WTC11 (cell line): Measurements from ENCODE around the gene TSPAN18.

Experiments
- ATF3 ChIP-seq: sonication (generic); formaldehyde crosslinking; conservative IDR thresholded peaks from 2 replicates; pipeline ENCODE4 v1.8.1; 2022; ENCODE audit warnings: mild to moderate bottlenecking, missing genetic modification reagents
- CREB1 ChIP-seq: sonication (generic); formaldehyde crosslinking; IDR thresholded peaks from 2 replicates; pipeline ENCODE4 v1.8.0; 2023; ENCODE audit warnings: mild to moderate bottlenecking, missing genetic modification reagents
- ERG ChIP-seq: fragments of 250-450 bp; sonication (Bioruptor Pico); IDR thresholded peaks from 2 replicates; pipeline ENCODE4 v1.8.0; 2021; ENCODE audit warnings: mild to moderate bottlenecking
- NR2C2 ChIP-seq: sonication (generic); formaldehyde crosslinking; IDR thresholded peaks from 2 replicates; pipeline ENCODE4 v1.8.0; 2022; ENCODE audit warnings: mild to moderate bottlenecking, missing genetic modification reagents
- SMAD4 ChIP-seq: sonication (generic); formaldehyde crosslinking; IDR thresholded peaks from 2 replicates; pipeline ENCODE4 v1.8.0; 2022; ENCODE audit warnings: mild to moderate bottlenecking, missing genetic modification reagents
- TF ChIP-seq, protein P1 (sequence below): fragments of 200-600 bp; IDR thresholded peaks from 2 replicates; pipeline ENCODE4 v1.8.0; 2022; ENCODE audit warnings: antibody characterized with exemption
- TF ChIP-seq, protein P2 (sequence below): sonication (generic); formaldehyde crosslinking; IDR thresholded peaks from 2 replicates; pipeline ENCODE4 v1.8.1; 2022; ENCODE audit warnings: low read depth, missing genetic modification reagents, borderline replicate concordance

DNA sequence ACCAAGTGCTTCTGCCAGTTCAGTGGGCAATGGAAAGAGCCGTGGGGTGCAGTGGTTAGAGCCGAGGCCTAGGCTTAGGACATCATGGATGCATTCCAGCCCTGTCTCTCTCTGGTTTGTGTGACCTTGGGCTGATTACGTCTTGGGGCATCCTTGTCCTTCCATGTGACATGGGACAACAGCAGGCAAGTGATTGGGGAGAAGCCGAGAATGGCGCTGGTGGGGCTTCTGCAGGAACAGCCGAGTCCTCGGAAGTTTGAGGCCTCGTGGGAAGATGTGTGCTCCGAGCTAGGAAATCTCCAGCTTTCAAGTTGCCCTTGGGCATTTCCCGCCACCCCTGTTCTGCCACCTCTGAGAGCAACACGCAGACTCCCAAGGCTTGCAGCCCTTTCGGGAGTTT lies 16.6 kb downstream of the TSPAN18 start:
- TF ChIP-seq, protein P1, sequence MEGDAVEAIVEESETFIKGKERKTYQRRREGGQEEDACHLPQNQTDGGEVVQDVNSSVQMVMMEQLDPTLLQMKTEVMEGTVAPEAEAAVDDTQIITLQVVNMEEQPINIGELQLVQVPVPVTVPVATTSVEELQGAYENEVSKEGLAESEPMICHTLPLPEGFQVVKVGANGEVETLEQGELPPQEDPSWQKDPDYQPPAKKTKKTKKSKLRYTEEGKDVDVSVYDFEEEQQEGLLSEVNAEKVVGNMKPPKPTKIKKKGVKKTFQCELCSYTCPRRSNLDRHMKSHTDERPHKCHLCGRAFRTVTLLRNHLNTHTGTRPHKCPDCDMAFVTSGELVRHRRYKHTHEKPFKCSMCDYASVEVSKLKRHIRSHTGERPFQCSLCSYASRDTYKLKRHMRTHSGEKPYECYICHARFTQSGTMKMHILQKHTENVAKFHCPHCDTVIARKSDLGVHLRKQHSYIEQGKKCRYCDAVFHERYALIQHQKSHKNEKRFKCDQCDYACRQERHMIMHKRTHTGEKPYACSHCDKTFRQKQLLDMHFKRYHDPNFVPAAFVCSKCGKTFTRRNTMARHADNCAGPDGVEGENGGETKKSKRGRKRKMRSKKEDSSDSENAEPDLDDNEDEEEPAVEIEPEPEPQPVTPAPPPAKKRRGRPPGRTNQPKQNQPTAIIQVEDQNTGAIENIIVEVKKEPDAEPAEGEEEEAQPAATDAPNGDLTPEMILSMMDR = no peak
- no peak for TF ChIP-seq NR2C2 (CRISPR knock-in tag)
- no peak for TF ChIP-seq ATF3 (CRISPR knock-in tag)
- no peak for TF ChIP-seq CREB1 (CRISPR knock-in tag)
- TF ChIP-seq ERG (CRISPR knock-in tag) = no peak
- TF ChIP-seq, protein P2, sequence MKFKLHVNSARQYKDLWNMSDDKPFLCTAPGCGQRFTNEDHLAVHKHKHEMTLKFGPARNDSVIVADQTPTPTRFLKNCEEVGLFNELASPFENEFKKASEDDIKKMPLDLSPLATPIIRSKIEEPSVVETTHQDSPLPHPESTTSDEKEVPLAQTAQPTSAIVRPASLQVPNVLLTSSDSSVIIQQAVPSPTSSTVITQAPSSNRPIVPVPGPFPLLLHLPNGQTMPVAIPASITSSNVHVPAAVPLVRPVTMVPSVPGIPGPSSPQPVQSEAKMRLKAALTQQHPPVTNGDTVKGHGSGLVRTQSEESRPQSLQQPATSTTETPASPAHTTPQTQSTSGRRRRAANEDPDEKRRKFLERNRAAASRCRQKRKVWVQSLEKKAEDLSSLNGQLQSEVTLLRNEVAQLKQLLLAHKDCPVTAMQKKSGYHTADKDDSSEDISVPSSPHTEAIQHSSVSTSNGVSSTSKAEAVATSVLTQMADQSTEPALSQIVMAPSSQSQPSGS (CRISPR knock-in tag) = no peak
- no peak for TF ChIP-seq SMAD4 (CRISPR knock-in tag)
